Panc1 (cell line): ENCODE data around the gene GAN.

Experiments
- POLR2AphosphoS5 ChIP-seq: IDR thresholded peaks from 2 replicates; pipeline ENCODE4 v1.6.1; 2012; ENCODE audit warnings: mild to moderate bottlenecking, low read depth, low read length, moderate library complexity
- SIN3A ChIP-seq: IDR thresholded peaks from 2 replicates; pipeline ENCODE4 v1.6.1; 2012; ENCODE audit warnings: low read depth, mild to moderate bottlenecking, low read length, moderate library complexity, borderline replicate concordance; ENCODE audit not compliant: insufficient read depth
- TCF7L2 ChIP-seq: IDR thresholded peaks from 2 replicates; pipeline ENCODE4 v1.6.1; 2011; ENCODE audit warnings: mild to moderate bottlenecking, low read depth, low read length, inconsistent platforms
- TF ChIP-seq, protein P1 (sequence below): fragments of 450-650 bp; IDR thresholded peaks from 2 replicates; pipeline ENCODE4 v1.5.1; 2017; ENCODE audit warnings: mild to moderate bottlenecking
- TF ChIP-seq, protein P2 (sequence below), 2 experiments: IDR thresholded peaks; 2 replicates each; pipeline ENCODE4 v1.6.1; 2011 to 2012; ENCODE audit warnings: low read depth in 2 of 2, control low read depth in 1 of 2, low read length in 1 of 2, mild to moderate bottlenecking in 1 of 2, moderate library complexity in 1 of 2; ENCODE audit not compliant: insufficient read depth in 1 of 2

DNA sequence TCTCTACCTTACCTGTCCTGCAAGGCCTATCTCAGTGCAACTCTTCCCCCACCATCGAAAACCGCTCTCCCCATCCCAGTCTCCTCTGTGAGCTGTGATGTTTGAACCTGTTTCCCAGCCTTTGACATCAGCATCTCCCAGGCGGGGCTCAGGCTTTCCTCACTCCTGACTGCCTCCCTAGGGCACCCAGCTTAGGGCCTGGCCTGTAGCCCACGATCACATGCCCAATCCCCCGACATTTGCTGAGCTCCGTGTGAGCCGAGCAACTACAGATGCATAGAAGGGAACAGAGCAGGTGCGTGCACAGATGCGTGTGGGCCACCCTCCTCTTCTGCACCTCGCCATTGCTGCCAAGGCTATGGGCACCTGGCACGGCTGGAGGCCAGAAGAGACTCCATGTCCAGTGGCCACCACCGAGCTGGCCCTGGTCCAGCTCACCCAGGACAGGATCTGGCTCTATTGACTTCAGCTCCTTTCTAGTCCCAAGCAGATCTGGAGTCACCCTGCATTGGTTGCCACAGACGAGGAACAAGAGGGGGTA is 94.3 kb downstream of the GAN start:
- TF ChIP-seq TCF7L2 (no peak), SIN3A (no peak), POLR2AphosphoS5 (no peak)
- TF ChIP-seq, protein P1, sequence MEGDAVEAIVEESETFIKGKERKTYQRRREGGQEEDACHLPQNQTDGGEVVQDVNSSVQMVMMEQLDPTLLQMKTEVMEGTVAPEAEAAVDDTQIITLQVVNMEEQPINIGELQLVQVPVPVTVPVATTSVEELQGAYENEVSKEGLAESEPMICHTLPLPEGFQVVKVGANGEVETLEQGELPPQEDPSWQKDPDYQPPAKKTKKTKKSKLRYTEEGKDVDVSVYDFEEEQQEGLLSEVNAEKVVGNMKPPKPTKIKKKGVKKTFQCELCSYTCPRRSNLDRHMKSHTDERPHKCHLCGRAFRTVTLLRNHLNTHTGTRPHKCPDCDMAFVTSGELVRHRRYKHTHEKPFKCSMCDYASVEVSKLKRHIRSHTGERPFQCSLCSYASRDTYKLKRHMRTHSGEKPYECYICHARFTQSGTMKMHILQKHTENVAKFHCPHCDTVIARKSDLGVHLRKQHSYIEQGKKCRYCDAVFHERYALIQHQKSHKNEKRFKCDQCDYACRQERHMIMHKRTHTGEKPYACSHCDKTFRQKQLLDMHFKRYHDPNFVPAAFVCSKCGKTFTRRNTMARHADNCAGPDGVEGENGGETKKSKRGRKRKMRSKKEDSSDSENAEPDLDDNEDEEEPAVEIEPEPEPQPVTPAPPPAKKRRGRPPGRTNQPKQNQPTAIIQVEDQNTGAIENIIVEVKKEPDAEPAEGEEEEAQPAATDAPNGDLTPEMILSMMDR, result no peak
- TF ChIP-seq, protein P2, sequence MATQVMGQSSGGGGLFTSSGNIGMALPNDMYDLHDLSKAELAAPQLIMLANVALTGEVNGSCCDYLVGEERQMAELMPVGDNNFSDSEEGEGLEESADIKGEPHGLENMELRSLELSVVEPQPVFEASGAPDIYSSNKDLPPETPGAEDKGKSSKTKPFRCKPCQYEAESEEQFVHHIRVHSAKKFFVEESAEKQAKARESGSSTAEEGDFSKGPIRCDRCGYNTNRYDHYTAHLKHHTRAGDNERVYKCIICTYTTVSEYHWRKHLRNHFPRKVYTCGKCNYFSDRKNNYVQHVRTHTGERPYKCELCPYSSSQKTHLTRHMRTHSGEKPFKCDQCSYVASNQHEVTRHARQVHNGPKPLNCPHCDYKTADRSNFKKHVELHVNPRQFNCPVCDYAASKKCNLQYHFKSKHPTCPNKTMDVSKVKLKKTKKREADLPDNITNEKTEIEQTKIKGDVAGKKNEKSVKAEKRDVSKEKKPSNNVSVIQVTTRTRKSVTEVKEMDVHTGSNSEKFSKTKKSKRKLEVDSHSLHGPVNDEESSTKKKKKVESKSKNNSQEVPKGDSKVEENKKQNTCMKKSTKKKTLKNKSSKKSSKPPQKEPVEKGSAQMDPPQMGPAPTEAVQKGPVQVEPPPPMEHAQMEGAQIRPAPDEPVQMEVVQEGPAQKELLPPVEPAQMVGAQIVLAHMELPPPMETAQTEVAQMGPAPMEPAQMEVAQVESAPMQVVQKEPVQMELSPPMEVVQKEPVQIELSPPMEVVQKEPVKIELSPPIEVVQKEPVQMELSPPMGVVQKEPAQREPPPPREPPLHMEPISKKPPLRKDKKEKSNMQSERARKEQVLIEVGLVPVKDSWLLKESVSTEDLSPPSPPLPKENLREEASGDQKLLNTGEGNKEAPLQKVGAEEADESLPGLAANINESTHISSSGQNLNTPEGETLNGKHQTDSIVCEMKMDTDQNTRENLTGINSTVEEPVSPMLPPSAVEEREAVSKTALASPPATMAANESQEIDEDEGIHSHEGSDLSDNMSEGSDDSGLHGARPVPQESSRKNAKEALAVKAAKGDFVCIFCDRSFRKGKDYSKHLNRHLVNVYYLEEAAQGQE (IDR thresholded peaks at IDR 0.05; ENCODE audit: insufficient read depth in 1 of 2, low read depth in 2 of 2, low read length in 1 of 2), result no peak
